RWPE1 (cell line): ENCODE data around the gene IL31RA.

Experiments
- CTCF ChIA-PET: fragments of 350-600 bp; sonication (Branson Sonifier 250); formaldehyde crosslinking; extraction: SDS; loops from one replicate; lab custom pipeline; 2021; lab: Yijun Ruan, JAX
- POLR2A ChIA-PET: fragments of 400-600 bp; formaldehyde crosslinking; extraction: SDS; loops from one replicate; lab custom pipeline; 2020; ENCODE audit warnings: antibody characterized with exemption; ENCODE audit not compliant: low non-redundant PET; lab: Yijun Ruan, JAX
- DNase-seq: peaks from one replicate; pipeline ENCODE4 v3.0.0; 2012; ENCODE audit warnings: low spot score
- H3K27ac ChIP-seq: fragments of 450-650 bp; 2 replicates; pipeline ENCODE4 v1.5.1; 2017
- TF ChIP-seq, protein P1 (sequence below): fragments of 450-650 bp; conservative IDR thresholded peaks from 2 replicates; pipeline ENCODE4 v1.5.1; 2017; ENCODE audit warnings: low read depth, mild to moderate bottlenecking

IL31RA gene

DNA sequence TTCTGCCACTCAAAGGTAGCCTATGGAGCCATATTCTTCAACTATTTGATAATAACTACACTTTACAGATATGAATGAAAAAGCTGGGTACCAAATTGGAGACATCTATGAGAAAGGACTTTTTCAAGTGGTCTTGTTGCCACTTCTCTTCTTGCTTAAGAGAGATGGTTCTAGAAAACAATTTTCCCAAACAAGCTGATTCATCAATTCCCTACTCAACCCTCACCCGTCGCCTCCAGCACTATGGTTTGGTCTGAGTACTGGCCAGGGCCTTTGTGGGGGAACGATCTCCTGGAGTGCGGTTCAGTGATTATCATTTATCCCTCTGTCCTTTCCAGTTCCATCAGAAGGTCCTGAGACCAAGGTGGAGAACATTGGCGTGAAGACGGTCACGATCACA lies 56.8 kb downstream of the IL31RA start:
- ChIA-PET POLR2A (no interaction called here), CTCF (interaction anchor here (0.5 kb wide), 1 partner anchor 711 kb away, joined by 3 read pairs; no protein-coding TSS in a partner anchor)
- no peak overlapping the region for H3K27ac ChIP-seq
- DNase-seq, result no peak
- TF ChIP-seq, protein P1, sequence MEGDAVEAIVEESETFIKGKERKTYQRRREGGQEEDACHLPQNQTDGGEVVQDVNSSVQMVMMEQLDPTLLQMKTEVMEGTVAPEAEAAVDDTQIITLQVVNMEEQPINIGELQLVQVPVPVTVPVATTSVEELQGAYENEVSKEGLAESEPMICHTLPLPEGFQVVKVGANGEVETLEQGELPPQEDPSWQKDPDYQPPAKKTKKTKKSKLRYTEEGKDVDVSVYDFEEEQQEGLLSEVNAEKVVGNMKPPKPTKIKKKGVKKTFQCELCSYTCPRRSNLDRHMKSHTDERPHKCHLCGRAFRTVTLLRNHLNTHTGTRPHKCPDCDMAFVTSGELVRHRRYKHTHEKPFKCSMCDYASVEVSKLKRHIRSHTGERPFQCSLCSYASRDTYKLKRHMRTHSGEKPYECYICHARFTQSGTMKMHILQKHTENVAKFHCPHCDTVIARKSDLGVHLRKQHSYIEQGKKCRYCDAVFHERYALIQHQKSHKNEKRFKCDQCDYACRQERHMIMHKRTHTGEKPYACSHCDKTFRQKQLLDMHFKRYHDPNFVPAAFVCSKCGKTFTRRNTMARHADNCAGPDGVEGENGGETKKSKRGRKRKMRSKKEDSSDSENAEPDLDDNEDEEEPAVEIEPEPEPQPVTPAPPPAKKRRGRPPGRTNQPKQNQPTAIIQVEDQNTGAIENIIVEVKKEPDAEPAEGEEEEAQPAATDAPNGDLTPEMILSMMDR, result no peak

DNA sequence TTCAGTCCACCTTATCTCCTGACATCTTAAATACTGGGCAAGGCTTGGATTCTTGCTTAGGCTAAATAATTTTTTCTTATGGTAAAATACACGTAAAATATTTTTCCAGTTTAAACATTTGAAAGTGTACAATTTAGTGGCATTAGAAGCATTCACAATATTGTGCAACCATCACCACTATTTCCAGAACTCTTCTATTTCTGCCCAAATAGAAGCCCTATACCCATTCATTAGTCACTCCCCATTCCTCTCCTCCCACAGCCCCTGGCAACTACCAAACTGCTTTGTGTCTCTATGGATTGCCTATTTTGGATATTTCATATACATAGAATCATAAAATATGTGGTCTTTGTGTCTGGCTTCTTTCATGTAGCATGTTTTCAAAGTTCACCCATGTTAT lies 57.6 kb downstream of the IL31RA start:
- H3K27ac ChIP-seq, result no peak overlapping the region
- POLR2A ChIA-PET, result no interaction called here
- TF ChIP-seq, protein P1, result no peak
- no peak for DNase-seq
- CTCF ChIA-PET, result no interaction called here

DNA sequence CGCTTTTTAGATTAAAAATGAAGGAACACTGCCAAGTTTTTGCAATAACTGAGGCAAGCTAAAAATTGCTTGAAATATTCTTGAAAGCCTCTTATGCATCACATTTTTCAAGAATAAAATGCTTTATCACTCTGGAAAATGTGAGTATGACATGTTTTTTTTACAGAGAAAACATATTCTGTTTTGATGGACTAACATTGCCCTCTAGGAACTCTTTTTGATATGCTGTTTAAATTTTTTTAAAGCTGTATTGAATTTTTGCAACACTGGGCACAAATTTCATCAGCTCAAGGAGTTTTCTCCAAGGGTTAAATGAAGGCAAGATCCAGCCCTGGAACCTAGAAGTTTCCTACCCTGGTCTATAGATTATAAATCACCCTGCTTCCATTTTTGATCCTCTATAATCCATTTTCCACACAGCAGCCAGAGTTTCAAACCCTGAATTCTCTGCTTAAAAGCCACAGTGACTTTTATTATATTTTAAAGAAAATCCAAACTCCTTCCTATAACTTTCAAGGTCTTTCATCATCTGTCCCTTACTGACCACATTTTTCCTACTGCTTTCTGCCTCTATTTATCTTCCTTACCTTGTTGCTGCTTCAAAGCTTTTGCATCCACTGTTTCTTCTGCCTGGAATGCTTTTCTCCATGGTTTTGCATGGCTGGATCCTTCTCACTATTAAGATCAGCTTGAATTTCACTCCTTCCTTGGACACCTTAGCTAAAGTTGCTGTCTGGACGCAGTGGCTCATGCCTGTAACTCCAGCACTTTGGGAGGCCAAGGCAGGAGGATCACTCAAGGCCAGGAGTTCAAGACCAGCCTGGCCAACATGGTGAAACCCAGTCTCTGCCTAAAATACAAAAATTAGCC lies 60.9 kb downstream of the IL31RA start:
- TF ChIP-seq, protein P1, result no peak
- no peak overlapping the region for H3K27ac ChIP-seq
- DNase-seq, result no peak
- POLR2A ChIA-PET, result no interaction called here
- CTCF ChIA-PET, result interaction anchor here (0.6 kb wide), 3 partner anchors 61 to 271 kb away, joined by 3 read pairs; partner anchors contain the start of gene IL31RA

DNA sequence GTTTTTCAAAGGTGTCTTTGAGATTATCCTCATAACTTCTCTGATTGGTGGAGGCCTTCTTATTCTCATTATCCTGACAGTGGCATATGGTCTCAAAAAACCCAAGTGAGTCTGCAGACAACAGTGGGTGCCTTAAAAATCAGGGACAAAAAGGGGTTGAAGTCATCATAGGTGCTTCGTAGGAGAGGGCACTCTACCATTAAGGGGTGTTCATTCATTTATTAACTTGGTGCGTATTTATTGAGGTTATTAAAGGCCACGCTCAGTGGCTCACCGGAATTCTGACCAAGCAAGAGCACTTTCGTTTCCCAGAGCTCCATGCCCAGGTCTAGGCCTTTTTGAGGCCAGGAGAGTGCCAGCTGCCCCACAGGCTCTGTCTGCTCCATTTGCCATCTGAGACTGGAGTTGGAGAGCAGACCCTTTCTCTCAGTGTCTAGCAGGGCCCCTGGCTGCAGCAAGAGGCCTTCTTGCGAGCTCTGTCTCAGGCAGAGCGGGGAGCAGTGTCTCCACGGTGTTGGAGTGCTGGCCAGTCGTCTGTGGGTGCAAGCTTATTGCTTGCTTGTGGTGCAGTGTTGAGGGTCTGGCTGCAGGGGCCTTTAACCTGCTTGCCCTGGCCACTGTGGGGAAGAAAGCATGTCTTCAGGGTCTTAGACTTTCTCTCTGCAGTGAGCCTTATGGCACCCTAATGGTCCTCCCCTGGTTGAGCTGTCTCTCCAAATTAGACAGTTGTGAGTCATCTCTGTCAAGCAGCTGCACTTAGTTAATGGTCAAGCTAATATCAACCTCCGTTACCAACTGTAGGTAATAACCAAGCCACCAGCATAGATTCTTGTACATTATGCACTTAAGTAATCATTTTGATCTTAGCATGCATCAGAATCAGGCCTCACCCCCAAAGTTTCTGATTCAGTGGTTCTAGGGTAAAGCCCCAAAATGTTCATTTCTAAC lies 62.6 kb downstream of the IL31RA start:
- ChIA-PET POLR2A (no interaction called here), CTCF (interaction anchor here (0.5 kb wide), 1 partner anchor 23 kb away, joined by 4 read pairs; no protein-coding TSS in a partner anchor)
- TF ChIP-seq, protein P1, result no peak
- H3K27ac ChIP-seq, result no peak overlapping the region
- DNase-seq, result no peak

DNA sequence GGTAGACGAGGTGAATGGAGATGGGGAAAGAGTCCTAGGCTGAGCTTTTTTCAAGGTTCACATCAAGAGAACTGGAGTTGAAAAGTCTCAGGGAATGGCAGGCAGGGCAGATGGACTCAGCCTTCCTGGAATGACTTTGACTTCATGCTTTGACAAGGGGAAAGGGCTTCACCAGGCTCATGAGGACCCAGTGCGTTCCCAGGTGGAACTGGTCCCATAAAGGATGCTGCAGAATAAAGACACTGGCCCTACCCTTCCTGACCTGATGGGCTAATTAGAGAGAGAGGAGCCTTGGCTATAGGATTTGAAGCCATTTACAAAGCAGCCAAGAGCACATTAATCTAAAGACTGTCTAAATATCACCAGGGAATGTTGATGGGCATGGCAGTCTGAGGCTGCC lies 63.8 kb downstream of the IL31RA start:
- POLR2A ChIA-PET, result no interaction called here
- TF ChIP-seq, protein P1, result no peak
- CTCF ChIA-PET, result no interaction called here
- DNase-seq, result no peak
- H3K27ac ChIP-seq, result no peak overlapping the region

DNA sequence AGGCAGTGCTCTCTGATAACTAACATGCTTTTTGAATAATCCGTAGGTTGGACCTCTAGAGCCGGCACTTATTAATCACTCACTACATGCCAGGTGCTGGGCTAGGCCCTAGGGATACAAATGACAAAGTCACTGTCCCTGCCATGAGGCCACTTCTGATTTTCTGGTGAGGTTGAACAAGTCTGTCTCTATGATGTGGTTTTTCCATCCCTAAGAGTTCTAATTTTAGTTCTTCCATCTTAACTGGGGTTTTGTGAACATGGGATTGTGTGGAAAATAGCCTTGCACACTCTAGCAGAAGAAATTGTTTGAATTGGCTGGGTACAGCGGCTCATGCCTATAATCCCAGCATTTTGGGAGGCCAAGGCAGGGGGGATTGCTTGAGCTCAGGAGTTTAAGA lies 64.6 kb downstream of the IL31RA start:
- H3K27ac ChIP-seq, result no peak overlapping the region
- POLR2A ChIA-PET, result no interaction called here
- no peak for DNase-seq

More for the DNA sequence above, 64.6 kb downstream of the IL31RA start:
- CTCF ChIA-PET, result no interaction called here
- TF ChIP-seq, protein P1, result no peak
